HG03175 (cell line): ENCODE data around the gene CHST11.

Source experiments
- ATAC-seq: cut with Tn5 transposase; IDR thresholded peaks from one replicate; pipeline ENCODE4 v1.9.1; 2021; ENCODE audit warnings: mild to moderate bottlenecking, moderate library complexity; ENCODE audit not compliant: unreplicated experiment

CHST11 gene

DNA sequence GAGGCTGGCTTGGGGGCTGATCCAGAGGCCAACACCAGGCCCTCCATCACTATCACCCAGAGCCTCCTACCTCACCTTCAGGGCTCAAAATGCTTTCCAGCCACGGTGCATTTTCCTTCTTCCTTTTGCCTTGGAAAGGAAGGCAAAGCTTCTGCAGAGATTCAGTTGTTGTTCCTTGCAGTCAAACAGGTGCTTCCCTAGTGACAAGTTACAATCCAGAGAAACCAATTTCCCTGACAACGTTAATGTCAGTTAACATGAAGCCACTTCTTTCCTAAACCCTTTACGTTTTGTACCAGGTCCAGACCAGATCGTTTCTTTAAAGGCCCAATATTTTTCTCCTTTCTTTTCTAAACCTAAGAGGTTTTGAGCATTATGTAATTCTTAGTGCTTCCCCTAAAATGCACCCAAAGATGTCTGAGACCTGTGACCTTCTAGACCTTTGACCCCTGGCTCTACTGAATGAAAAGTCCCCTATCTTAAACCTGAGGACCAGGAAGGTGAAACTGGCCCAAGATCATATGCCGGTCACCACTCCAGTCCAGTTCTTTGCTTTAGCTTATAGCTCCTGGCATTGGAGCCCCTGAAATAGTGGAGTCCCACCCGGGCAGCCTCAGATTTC, 289.8 kb downstream of the CHST11 start:
- ATAC-seq: no peak

DNA sequence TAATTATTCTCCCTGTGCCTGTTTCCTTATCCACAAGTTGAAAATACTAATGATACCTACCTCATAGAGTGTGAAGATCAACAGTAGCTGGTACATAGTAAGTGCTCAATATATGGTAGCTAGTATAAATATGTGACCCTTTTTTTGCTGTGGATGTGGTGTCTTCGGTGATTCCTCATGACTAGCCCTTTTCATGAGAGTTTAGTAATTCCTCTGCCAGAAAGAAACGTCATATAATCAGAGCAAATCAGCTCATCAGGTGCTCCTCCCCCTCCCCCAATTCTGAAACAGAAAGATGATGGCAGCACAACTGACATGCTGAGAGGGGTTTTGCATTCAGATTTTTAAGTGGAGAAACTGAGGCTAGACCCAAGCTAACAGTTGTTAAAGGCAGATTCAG, 290.6 kb downstream of the CHST11 start:
- ATAC-seq: no peak

DNA sequence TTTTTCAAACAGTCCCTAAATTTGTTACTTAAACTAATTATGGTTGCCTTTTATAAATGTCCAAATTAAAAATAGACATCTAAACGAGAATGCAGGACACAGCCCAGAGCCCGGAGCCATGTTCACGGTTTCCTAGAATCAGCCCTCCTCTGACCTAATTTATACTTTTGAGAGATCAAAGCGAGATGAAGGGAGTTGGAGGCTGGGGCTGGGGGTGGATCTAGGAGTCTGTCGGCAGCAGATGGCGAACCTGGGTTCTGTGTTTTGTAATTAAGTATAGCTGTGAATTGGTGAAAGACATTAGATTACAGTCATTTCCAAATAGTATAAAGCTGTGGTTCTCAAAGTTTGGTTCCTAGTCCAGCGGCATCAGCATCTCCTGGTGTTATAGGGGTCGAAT, 291.2 kb downstream of the CHST11 start:
- ATAC-seq: no peak

DNA sequence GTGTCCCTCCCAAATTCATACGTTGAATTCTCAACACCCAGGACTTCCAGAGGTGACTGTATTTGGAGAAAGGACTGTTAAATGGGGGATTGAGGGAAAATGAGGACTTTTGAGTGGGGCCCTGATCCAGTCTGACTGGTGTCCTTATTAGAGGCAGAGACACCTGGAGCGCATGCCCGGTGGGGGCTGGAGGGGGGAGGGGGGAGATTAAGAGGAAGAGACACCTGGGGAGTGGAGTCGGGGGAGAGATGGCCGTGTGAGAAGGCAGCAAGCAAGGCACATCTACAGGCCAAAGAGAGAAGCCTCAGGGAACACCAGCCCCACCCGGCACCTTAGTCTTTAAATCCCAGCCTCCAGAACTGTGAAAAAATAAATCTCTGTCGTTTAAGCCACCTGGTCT, 291.6 kb downstream of the CHST11 start:
- no peak for ATAC-seq

DNA sequence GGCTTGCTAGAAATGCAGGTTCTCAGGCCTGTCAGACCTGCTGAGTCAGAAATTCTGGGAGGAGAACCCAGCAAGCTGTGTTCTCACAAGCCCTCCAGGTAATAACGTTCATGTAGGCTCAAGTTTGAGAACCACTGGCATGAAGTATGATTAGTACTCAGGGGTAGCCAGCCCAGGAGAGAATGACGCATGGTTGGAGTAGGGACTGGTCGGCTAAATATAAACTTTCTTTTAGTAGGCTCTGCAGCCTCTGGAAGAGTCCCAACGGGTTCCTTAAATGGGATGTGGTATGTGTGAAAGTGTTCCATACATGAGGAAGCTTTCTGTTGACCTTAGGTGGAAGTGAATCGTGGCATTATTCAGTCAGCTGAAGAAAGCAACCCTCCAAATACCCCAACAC, 292.0 kb downstream of the CHST11 start:
- no peak for ATAC-seq

DNA sequence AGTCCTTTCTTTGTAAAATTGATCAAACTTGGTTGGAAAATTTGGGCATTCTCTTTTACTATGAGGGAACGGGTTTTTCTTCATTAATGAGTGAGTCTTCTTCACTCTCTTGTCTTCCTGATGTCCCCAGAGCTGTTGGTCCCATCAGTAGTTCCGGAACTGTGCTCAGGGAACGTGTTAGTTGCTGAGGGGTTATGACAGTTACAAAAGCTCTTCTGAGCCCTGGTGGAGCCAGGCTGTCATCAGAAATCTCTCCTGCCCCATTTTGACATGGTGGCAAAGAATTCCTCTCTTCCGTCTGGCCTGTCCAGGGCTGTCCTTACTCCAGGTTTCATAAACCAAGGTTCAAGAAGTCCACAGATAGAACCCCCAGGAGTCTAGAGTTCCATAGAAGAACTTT, 292.8 kb downstream of the CHST11 start:
- ATAC-seq: no peak

DNA sequence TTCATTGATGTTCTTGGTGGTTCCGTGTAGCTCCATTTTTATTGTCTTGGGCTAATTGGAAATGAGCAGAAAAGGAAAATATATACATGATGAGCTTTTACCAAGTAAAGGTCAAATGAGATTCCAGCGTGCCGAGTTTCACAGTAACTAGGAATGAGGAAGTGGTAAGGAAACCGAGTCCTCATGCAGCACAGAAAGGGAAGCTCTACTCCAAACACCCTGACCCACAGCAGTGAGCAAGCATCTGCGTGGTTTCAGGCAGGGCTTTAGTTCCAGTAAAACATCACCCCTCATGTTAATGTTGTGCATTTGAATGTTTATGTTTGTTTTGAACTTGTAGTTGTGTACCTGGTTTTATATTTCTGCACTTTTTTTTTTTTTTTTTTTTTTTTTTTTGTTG, 293.3 kb downstream of the CHST11 start:
- ATAC-seq: peak; percentile 67

DNA sequence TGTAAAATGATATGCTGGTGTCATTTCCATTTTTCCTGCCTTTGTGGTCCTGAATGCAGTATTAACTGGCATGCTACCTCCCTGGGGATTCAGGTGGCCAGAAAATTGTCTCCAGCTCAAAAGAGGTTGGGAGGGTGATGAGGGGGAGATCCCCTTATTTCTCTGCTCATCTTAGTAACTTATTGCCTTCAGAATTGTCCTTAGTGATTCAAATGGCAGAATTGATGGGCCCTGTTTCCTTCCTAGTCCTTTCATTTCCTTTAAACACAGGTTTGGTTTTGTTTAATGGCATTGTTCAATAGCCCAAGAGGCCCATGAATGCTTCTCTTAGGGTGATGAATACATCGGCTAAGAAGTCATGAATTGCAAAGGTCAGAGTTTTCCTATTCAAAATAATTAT, 294.4 kb downstream of the CHST11 start:
- ATAC-seq: peak; percentile 44

DNA sequence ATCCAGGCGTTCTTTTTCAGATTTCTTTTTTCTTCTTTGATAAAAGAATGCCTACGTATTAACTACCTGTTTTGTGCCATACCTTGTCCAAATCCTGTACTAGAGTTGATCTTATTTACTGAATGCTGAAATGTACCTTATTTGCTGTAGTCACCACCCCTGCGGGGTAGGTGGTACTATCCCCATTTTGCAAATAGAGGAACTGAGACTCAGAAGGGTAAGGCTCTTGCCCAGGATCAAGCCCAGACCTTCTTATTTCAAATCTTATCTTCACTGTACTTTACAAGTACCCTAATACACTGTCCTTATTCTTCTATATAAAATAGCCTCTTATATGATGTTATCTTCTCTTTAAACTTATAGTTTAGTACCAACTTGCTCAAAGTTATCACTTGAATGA, 294.8 kb downstream of the CHST11 start:
- ATAC-seq: peak; percentile 79

DNA sequence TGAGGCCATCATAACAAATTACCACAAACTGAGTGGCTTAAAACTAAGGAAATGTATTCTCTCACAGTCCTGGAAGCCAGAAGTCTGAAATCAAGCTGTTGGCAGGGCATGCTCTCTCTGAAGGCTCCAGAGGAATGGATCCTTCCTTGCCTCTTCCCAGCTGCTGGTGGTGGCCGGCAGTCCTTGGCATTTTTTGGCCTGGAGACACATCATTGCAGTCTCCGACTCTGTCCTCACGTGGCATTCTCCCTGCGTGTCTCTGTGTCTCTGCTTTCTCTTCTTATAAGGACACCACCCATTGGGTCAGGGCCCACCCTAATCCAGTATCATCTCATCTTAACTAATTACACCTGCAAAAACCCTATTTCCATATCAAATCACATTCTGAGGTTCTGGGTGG, 295.3 kb downstream of the CHST11 start:
- ATAC-seq: no peak

DNA sequence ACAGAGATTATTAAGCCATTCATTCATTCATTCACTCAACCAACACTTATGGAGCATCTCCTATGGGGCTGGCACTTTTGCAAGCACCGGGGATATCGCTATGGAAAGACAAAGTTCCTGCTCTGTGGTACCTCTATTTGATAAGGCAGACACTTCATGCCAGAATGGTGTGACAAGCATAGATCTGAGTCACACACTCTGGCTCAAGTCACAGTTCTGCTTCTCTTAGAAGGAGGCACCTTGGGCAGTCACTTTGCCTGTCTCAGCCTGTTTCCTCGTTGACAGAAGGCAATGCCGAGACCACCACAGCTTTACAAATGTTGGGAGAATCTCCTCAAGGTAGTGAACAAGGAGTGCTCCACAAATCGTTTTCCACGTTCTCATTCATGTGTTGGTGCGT, 296.1 kb downstream of the CHST11 start:
- no peak for ATAC-seq

DNA sequence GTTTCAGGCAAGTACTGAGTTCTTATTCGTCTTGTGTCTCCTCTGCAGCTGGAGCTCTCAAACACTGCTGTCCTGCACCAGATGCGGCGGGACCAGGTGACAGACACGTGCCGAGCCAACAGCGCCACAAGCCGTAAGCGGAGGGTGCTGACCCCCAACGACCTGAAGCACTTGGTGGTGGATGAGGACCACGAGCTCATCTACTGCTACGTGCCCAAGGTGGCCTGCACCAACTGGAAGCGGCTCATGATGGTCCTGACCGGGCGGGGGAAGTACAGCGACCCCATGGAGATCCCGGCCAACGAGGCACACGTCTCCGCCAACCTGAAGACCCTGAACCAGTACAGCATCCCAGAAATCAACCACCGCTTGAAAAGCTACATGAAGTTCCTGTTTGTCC, 300.2 kb downstream of the CHST11 start:
- ATAC-seq: no peak

DNA sequence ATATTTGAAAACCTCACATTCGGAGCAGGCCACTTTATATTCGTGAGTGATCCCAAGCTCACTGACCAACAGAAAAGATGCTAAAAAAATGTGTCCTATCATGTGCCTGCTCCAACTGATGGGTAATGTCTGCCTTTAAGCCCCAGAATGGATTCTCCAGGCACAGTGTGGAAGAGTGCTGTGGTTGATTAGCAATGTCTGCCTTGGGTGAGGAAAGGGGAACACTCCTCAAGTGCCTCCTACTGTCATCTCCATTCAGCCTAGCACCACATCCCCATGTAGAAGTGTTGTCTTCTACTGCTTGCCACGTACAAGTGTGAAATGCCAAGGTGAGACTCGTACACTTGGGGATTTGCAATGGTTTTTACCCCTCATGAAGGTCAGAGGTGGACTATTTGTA, 302.0 kb downstream of the CHST11 start:
- no peak for ATAC-seq

DNA sequence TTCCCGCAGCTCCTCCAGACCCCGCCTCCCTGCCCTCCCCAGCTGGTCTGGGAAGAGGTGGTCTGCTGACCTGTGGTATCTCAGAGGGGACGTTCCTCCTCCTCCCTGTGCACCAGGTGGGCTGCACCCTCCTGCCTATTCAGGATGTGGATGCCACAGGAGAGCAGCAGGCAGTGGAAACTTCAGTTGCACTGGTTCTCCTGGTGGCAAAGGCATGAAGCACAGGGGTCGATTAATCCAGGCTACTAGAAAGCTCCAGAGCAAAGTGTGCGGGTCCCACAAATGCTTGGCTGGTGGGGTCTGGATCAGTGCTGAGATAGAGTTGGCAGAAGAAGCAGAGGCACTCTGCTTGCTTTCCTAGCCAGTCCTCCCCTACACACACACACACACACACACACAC, 304.3 kb downstream of the CHST11 start:
- ATAC-seq: no peak

DNA sequence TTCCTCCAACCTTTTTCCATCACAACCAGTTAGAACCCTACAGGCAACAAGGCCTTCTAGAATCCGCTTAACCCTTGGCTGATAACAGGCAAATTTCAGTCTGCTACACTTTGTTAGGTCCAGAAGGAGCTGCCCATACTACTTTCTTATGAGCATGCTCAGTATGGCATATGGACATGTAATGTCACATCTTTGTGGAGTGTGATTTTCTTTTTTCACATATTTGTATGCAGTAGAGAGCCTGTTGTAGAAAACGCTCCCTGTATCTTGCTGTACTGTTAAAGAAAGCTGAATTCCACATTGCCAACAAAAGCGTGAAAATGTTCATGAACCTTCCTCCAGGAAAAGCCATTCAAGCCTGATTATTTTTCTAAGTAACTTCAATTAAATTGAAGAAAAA, 304.9 kb downstream of the CHST11 start:
- no peak for ATAC-seq

DNA sequence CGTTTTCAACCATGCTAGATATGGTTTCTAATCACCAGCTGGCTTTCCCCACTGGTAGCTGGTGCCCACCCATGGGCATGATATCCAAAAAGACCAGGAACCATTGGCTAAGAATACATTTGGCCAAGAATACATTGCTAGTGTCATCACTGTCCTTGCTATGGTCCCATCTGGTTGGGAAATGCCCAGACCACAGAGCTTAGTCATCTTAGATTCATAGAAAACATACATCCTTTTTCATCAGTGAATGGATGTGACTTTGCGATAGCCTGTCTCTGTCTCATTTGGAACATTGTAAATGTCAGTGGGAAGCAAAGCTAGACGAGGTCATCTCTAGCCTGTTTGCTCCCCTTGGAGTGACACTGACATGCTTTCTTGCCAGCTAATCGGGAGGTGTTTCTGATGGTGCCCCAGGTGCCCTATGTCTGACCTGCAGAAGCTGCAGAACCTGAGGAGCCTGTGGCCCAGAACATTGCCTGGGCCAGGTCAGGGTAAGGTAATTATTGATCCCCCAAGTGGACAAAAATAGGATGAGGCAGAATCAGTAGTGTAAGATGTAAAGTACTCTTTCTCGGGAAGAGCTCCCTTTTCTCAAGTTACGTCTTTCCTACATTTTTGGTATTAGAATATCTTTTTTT, 306.5 kb downstream of the CHST11 start:
- no peak for ATAC-seq

DNA sequence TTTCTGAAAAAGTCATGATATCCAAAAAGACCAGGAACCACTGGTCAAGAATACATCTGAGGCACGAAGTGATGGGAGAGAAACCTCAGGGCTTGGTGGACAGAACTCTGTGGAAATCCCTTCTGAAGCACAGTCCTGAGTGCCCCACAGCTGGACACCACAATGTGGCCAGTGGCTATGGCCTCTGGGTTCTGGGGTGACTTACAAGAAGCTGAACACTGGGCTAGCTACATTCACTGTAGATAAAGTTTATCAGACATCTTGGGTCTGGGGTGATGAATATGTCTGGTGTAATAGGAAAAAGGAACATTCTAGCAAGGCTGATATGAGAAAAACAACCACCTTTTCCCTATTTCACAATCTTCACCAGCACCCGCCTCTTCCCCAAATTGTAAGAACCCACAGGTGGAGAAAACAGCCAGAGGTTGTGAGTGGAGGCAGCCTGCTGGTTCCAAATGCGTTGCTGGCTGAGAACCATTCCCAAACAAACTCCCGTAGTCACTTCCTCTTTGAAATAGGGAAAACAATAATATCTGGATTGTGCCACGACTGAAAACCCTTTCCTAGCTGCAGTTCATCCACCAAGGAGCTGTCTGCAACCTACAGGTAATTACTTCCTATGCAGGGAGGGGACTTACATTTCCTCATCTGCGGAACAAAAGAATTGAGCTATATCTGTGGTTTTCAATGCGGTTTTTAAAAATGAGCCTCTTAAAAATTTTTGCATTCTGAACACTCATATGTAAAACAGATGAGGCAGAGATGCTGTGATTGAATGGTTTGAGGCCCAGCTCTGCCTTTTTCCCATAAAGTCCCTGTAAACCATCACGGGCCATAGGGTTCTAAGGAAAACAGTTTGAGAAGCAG, 307.7 kb downstream of the CHST11 start:
- ATAC-seq: no peak

DNA sequence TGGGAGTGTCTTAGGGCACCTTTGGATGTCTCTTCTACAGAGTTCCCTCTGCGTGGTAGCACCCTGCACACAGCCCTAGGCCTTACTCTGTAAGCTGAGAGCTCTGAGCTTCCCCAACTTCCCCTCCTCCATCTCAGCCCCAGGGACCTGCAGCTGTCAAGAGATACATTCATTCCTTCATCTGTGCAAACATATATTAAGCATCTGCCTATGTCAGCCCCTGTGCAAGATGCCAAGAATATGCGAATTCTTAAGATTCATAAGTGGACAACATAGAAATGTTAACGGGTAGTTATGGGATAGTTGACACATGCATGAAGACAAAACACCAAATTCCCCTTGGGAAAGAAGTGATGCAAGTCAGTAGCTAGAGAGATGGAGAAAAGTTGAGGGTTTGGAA, 310.5 kb downstream of the CHST11 start:
- ATAC-seq: no peak

DNA sequence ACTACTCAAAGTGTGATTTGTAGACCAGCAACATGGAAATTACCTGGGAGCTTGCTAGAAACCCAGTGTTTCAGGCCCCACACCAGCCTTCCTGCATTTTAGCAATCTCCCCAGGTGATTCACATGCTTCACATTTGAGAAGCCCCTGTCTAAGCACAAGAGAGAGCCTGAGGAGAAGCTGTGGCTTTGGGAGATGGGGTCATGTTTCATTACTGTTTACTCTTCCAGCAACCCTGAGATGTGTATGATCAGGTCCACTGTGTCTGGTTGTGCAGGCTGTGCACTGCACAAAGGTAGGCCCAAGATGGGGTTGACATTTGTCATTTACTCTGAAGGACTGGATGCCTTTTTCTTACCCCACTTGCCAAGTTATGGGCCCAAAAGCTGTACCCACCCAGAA, 311.3 kb downstream of the CHST11 start:
- ATAC-seq: no peak

DNA sequence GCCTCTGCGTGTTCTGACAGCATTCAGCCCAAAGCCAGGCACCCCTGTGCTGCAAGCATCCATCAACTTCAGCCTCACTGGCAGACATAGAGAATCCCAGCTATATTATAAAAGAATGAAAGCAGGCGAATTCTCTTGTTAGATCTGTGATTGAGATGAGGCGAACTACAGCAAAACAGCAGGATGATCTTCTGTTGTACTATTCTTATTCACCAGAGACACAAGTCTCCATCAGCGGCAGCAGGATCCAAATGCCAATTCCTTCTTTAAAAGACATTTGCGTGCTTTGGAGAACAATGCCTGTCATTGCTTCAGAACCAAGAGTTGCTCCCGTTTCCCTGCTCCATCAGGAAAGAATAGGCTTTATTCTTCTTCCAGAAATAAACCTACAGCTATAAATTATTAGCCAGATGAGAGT, 312.4 kb downstream of the CHST11 start:
- no peak for ATAC-seq

DNA sequence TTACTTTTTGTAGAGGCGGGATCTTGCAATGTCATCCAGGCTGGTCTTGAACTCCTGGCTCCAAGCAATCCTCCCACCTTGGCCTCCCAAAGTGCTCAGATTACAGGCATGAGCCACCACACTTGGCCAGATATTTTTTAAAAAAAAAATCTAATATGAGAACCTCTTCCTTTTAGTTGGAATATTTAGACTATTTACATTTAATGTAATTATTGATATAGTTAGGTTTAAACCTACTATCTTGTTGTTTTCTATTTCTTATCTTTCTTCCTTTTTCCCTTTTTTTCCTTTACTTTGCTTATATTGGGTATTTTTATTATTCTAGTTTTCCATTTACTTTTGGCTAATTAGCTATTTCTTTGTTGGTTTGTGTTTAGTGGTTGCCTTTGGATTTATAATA, 315.6 kb downstream of the CHST11 start:
- no peak for ATAC-seq

DNA sequence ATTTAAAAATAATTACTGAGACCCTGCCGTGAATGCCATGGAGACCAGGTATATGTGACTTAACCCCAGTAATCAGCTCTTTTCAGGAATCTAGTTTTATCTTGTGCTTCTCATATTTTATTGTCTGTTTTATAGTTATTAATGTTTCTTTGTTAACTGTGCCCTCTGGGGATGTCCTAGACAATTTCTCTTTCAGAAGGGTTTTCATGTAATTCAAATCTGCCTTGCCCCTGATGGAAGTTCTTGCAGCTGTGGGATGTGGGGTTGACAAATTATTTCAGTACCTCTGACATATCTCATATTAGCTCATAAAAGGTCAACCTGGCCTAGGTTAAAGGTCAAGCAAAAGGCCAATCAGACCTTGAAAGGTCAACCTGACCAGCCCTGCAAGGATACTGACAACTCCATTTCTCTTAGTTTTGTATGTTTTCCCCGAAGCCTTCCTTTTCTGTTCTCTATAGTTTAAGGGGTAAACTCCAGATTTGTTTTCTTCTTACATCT, 319.0 kb downstream of the CHST11 start:
- no peak for ATAC-seq
